Peyer's patch (tissue), 4 donors: ENCODE data around the gene ZFP69. TPM values are rescaled to one million over a fixed set of nuclear protein-coding genes. Genes with fewer than 3 reads are reported as not detected.

Source experiments
- DNase-seq, 3 donors: peaks; one replicate each; pipeline ENCODE4 v3.0.0-alpha.2; 2017 to 2019
- H3K27ac ChIP-seq, 4 donors: fragments of 200-600 bp; sonication (generic); one replicate each; pipeline ENCODE4 v1.5.1; 2016 to 2019
- H3K27me3 ChIP-seq, 2 donors: fragments of 200-600 bp; sonication (generic); one replicate each; pipeline ENCODE4 v1.5.1; 2019
- H3K36me3 ChIP-seq, 3 donors: fragments of 200-600 bp; sonication (generic); one replicate each; pipeline ENCODE4 v1.5.1; 2016 to 2019
- H3K4me1 ChIP-seq, 4 donors: fragments of 200-600 bp; sonication (generic); one replicate each; pipeline ENCODE4 v1.5.1; 2016 to 2019
- H3K4me3 ChIP-seq, 4 donors: fragments of 200-600 bp; sonication (generic); 1 replicate in 3 of 4; 2 replicates in 1 of 4; pipeline ENCODE4 v1.5.1; 2016 to 2019; ENCODE audit warnings: mild to moderate bottlenecking in 1 of 4
- H3K9me3 ChIP-seq, 4 donors: fragments of 200-600 bp; sonication (generic); one replicate each; pipeline ENCODE4 v1.5.1; 2016 to 2019; ENCODE audit warnings: mild to moderate bottlenecking in 1 of 4
- CTCF ChIP-seq, 6 experiments: fragments of 450-650 bp in 4 of 6; fragments of 200-600 bp in 2 of 6; sonication (generic) in 1 of 6; IDR thresholded peaks; one replicate each; pipeline ENCODE4 v1.5.1; 2017 to 2019; ENCODE audit warnings: antibody characterized with exemption in 6 of 6, mild to moderate bottlenecking in 3 of 6, moderate library complexity in 1 of 6
- POLR2A ChIP-seq, 2 donors: fragments of 450-650 bp; IDR thresholded peaks; one replicate each; pipeline ENCODE4 v1.5.1; 2017; ENCODE audit warnings: antibody characterized with exemption in 2 of 2, mild to moderate bottlenecking in 2 of 2, moderate library complexity in 2 of 2
- total RNA-seq, 4 donors: library from RNA; depleted of rRNA; stranded (reverse); fragments of >200 nt; gene quantifications; one replicate each; pipeline ENCODE4 v1.1.0, GENCODE V29; 2016

ZFP69 gene
- total RNA-seq: 1 to 10 TPM; 1.2 to 8.3 (median 2.7) TPM

GRCh38 chr1:40476924-40477677 lies at the start of gene ZFP69:
Gene ZFP69, plus strand, starts transcription at chr1:40477290. Its CDS starts 2,072 bp downstream, at chr1:40479362.
- peak within 1 kb of the TSS; percentile 57 to 96 (median 78) for H3K4me3 ChIP-seq
- peaks cover 0 to 5% (median 0%) of the 10 kb centered on the region in 4 donors for H3K4me1 ChIP-seq
- peaks cover 0 to 12% (median 5%) of the 10 kb centered on the region in 4 donors for H3K9me3 ChIP-seq
- no peaks in the 10 kb centered on the region for H3K27me3 ChIP-seq
- peak; percentile 73 to 85 (median 79) for DNase-seq
- peaks cover 0 to 5% (median 0%) of the 10 kb centered on the region in 3 donors for H3K36me3 ChIP-seq
- TF ChIP-seq CTCF (IDR thresholded peaks at IDR 0.05): no peak
- TF ChIP-seq POLR2A (IDR thresholded peaks at IDR 0.05): peak; percentile 22 to 47
- peak within 1 kb of the TSS; percentile 11 to 79 (median 54) for H3K27ac ChIP-seq

- H3K36me3 ChIP-seq: no peaks in the 10 kb centered on the region
- no peaks in the 10 kb centered on the region for H3K4me1 ChIP-seq
- no peak for TF ChIP-seq CTCF (IDR thresholded peaks at IDR 0.05)
- no peak for TF ChIP-seq POLR2A (IDR thresholded peaks at IDR 0.05)
- DNase-seq: no peak
- H3K9me3 ChIP-seq: no peaks in the 10 kb centered on the region
- no peak overlapping the region for H3K4me3 ChIP-seq
- no peak overlapping the region for H3K27ac ChIP-seq
- no peaks in the 10 kb centered on the region for H3K27me3 ChIP-seq
Measured at GRCh38 chr1:40431385-40431784, 45.7 kb upstream of the ZFP69 start.

- DNase-seq: no peak
- no peak overlapping the region for H3K27ac ChIP-seq
- TF ChIP-seq CTCF (IDR thresholded peaks at IDR 0.05) (no peak), POLR2A (IDR thresholded peaks at IDR 0.05) (no peak)
- H3K27me3 ChIP-seq: no peaks in the 10 kb centered on the region
- no peaks in the 10 kb centered on the region for H3K4me1 ChIP-seq
- no peaks in the 10 kb centered on the region for H3K9me3 ChIP-seq
- no peak overlapping the region for H3K4me3 ChIP-seq
- H3K36me3 ChIP-seq: no peaks in the 10 kb centered on the region
Measured at GRCh38 chr1:40432644-40433390, 44.3 kb upstream of the ZFP69 start.

- TF ChIP-seq CTCF (IDR thresholded peaks at IDR 0.05): no peak
- no peak for TF ChIP-seq POLR2A (IDR thresholded peaks at IDR 0.05)
Measured at GRCh38 chr1:40435471-40435870, 41.6 kb upstream of the ZFP69 start.

GRCh38 chr1:40435876-40436275 lies 41.2 kb upstream of the ZFP69 start:
- H3K36me3 ChIP-seq: no peaks in the 10 kb centered on the region
- H3K4me3 ChIP-seq: no peak overlapping the region
- H3K27ac ChIP-seq: no peak overlapping the region
- H3K27me3 ChIP-seq: no peaks in the 10 kb centered on the region
- TF ChIP-seq POLR2A (IDR thresholded peaks at IDR 0.05): no peak
- no peak for TF ChIP-seq CTCF (IDR thresholded peaks at IDR 0.05)
- no peak for DNase-seq
- no peaks in the 10 kb centered on the region for H3K9me3 ChIP-seq
- no peaks in the 10 kb centered on the region for H3K4me1 ChIP-seq

More at GRCh38 chr1:40435471-40435870, 41.6 kb upstream of the ZFP69 start:
- Histone ChIP-seq H3K27me3 (no peaks in the 10 kb centered on the region), H3K4me3 (no peak overlapping the region), H3K4me1 (no peaks in the 10 kb centered on the region), H3K27ac (no peak overlapping the region), H3K36me3 (no peaks in the 10 kb centered on the region), H3K9me3 (no peaks in the 10 kb centered on the region)
- DNase-seq: no peak
